ENCODE results near the gene CD59. TPM values are rescaled to one million over a fixed set of nuclear protein-coding genes. Genes with fewer than 3 reads are reported as not detected.
"Not testable (repeated sequence)": the region's sequence is repeated elsewhere in the genome, so short reads cannot be mapped to it uniquely, and the experiment has no call there.

Gene CD59
- total RNA-seq, 1 experiment from 2014 or later, result 597 TPM

- BruUV-seq (replicated peaks), result no TSS peak
- no peaks in the 10 kb centered on the region for H3K4me1 Mint-ChIP-seq (ENCODE audit: insufficient read depth, unreplicated experiment)
- H3K36me3 Mint-ChIP-seq (ENCODE audit: insufficient read depth, unreplicated experiment), result no peaks in the 10 kb centered on the region
- TF ChIP-seq CTCF (IDR thresholded peaks at IDR 0.05; ENCODE audit: unreplicated experiment), result no peak
- ChIA-PET POLR2A (no interaction called here), CTCF (interaction anchor here (0.5 to 0.6 kb wide), 2 partner anchors 18 to 180 kb away, joined by 3 read pairs; no protein-coding TSS in a partner anchor)
- no peaks in the 10 kb centered on the region for H3K9me3 Mint-ChIP-seq (ENCODE audit: unreplicated experiment)
- no peak overlapping the region for H3K27ac Mint-ChIP-seq (ENCODE audit: low read depth, unreplicated experiment)
- no peak overlapping the region for H3K4me3 Mint-ChIP-seq (ENCODE audit: unreplicated experiment)
- no peaks in the 10 kb centered on the region for H3K27me3 Mint-ChIP-seq (ENCODE audit: insufficient read depth, unreplicated experiment)
- intact Hi-C loops (cut with micrococcal nuclease), result no loop called here
- DNase-seq (ENCODE audit: unreplicated experiment), result no peak
Observed at GRCh38 chr11:33664166-33664565, 72.1 kb downstream of the CD59 start.

- Mint-ChIP-seq H3K36me3 (ENCODE audit: insufficient read depth, unreplicated experiment) (no peaks in the 10 kb centered on the region), H3K4me1 (ENCODE audit: insufficient read depth, unreplicated experiment) (no peaks in the 10 kb centered on the region), H3K27ac (ENCODE audit: low read depth, unreplicated experiment) (no peak overlapping the region), H3K4me3 (ENCODE audit: unreplicated experiment) (no peak overlapping the region), H3K27me3 (ENCODE audit: insufficient read depth, unreplicated experiment) (no peaks in the 10 kb centered on the region), H3K9me3 (ENCODE audit: unreplicated experiment) (no peaks in the 10 kb centered on the region)
- ChIA-PET CTCF (interaction anchor here (0.9 kb wide), 1 partner anchor 24 kb away, joined by 4 read pairs; no protein-coding TSS in a partner anchor), POLR2A (interaction anchor here (0.7 kb wide), 1 partner anchor 11 kb away, joined by 3 read pairs; no protein-coding TSS in a partner anchor)
- DNase-seq (ENCODE audit: unreplicated experiment), result no peak
- no peak for TF ChIP-seq CTCF (IDR thresholded peaks at IDR 0.05; ENCODE audit: unreplicated experiment)
- no TSS peak for BruUV-seq (replicated peaks)
- intact Hi-C loops (cut with micrococcal nuclease), result no loop called here
Observed at GRCh38 chr11:33663121-33663520, 73.1 kb downstream of the CD59 start.

GRCh38 chr11:33661526-33661925 is 74.7 kb downstream of the CD59 start:
- DNase-seq (ENCODE audit: unreplicated experiment); POLR2A ChIA-PET; intact Hi-C loops (cut with micrococcal nuclease); H3K27ac Mint-ChIP-seq (ENCODE audit: low read depth, unreplicated experiment); H3K4me3 Mint-ChIP-seq (ENCODE audit: unreplicated experiment); H3K27me3 Mint-ChIP-seq (ENCODE audit: insufficient read depth, unreplicated experiment); H3K4me1 Mint-ChIP-seq (ENCODE audit: insufficient read depth, unreplicated experiment); H3K36me3 Mint-ChIP-seq (ENCODE audit: insufficient read depth, unreplicated experiment); BruUV-seq (replicated peaks); H3K9me3 Mint-ChIP-seq (ENCODE audit: unreplicated experiment): not testable (repeated sequence)
- CTCF ChIA-PET, result interaction anchor here (0.5 kb wide), 1 partner anchor 153 kb away, joined by 3 read pairs; no protein-coding TSS in a partner anchor

GRCh38 chr11:33660962-33661361 is 75.3 kb downstream of the CD59 start:
- CTCF ChIA-PET, result no interaction called here
- Mint-ChIP-seq H3K9me3 (ENCODE audit: unreplicated experiment) (no peaks in the 10 kb centered on the region), H3K4me3 (ENCODE audit: unreplicated experiment) (no peak overlapping the region)

More at GRCh38 chr11:33660962-33661361, 75.3 kb downstream of the CD59 start:
- DNase-seq (ENCODE audit: unreplicated experiment), result no peak
- no TSS peak for BruUV-seq (replicated peaks)
- POLR2A ChIA-PET, result no interaction called here
- peaks cover 5% of the 10 kb centered on the region for H3K4me1 Mint-ChIP-seq (ENCODE audit: insufficient read depth, unreplicated experiment)
- no peaks in the 10 kb centered on the region for H3K36me3 Mint-ChIP-seq (ENCODE audit: insufficient read depth, unreplicated experiment)
- no peaks in the 10 kb centered on the region for H3K27me3 Mint-ChIP-seq (ENCODE audit: insufficient read depth, unreplicated experiment)
- intact Hi-C loops (cut with micrococcal nuclease), result no loop called here
- H3K27ac Mint-ChIP-seq (ENCODE audit: low read depth, unreplicated experiment), result no peak overlapping the region
- no peak for TF ChIP-seq CTCF (IDR thresholded peaks at IDR 0.05; ENCODE audit: unreplicated experiment)

Measured in MCF 10A (cell line).